ENCODE data around the gene VCAN. TPM values are rescaled to one million over a fixed set of nuclear protein-coding genes. Genes with fewer than 3 reads are reported as not detected.
A peak's percentile ranks its signal among the peaks of the same experiment; 100 is the strongest.

VCAN gene
- total RNA-seq, 1 donor from 2014 or later, result 203 TPM

GRCh38 chr5:83562071-83562606, 90.6 kb downstream of the VCAN start:
- TF ChIP-seq, protein P1, sequence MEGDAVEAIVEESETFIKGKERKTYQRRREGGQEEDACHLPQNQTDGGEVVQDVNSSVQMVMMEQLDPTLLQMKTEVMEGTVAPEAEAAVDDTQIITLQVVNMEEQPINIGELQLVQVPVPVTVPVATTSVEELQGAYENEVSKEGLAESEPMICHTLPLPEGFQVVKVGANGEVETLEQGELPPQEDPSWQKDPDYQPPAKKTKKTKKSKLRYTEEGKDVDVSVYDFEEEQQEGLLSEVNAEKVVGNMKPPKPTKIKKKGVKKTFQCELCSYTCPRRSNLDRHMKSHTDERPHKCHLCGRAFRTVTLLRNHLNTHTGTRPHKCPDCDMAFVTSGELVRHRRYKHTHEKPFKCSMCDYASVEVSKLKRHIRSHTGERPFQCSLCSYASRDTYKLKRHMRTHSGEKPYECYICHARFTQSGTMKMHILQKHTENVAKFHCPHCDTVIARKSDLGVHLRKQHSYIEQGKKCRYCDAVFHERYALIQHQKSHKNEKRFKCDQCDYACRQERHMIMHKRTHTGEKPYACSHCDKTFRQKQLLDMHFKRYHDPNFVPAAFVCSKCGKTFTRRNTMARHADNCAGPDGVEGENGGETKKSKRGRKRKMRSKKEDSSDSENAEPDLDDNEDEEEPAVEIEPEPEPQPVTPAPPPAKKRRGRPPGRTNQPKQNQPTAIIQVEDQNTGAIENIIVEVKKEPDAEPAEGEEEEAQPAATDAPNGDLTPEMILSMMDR (IDR thresholded peaks at IDR 0.05; ENCODE audit: unreplicated experiment), result no peak
- Mint-ChIP-seq H3K36me3 (ENCODE audit: low read depth, unreplicated experiment) (peaks cover 6% of the 10 kb centered on the region), H3K27me3 (ENCODE audit: unreplicated experiment) (no peaks in the 10 kb centered on the region), H3K9me3 (ENCODE audit: unreplicated experiment) (no peaks in the 10 kb centered on the region), H3K4me1 (ENCODE audit: unreplicated experiment) (no peaks in the 10 kb centered on the region), H3K27ac (ENCODE audit: unreplicated experiment) (no peak overlapping the region), H3K4me3 (ENCODE audit: unreplicated experiment) (no peak overlapping the region)
- DNase-seq (ENCODE audit: low spot score), result no peak

- no peaks in the 10 kb centered on the region for H3K9me3 Mint-ChIP-seq (ENCODE audit: unreplicated experiment)
- no peak for DNase-seq (ENCODE audit: low spot score)
- H3K27ac Mint-ChIP-seq (ENCODE audit: unreplicated experiment), result no peak overlapping the region
- no peaks in the 10 kb centered on the region for H3K4me1 Mint-ChIP-seq (ENCODE audit: unreplicated experiment)
- H3K27me3 Mint-ChIP-seq (ENCODE audit: unreplicated experiment), result no peaks in the 10 kb centered on the region
- H3K36me3 Mint-ChIP-seq (ENCODE audit: low read depth, unreplicated experiment), result peaks cover 6% of the 10 kb centered on the region
- no peak overlapping the region for H3K4me3 Mint-ChIP-seq (ENCODE audit: unreplicated experiment)
- TF ChIP-seq, protein P1 (IDR thresholded peaks at IDR 0.05; ENCODE audit: unreplicated experiment), result no peak
These were observed 91.4 kb downstream of the VCAN start for GRCh38 chr5:83562791-83563557.

- H3K27ac Mint-ChIP-seq (ENCODE audit: unreplicated experiment), result no peak overlapping the region
- H3K36me3 Mint-ChIP-seq (ENCODE audit: low read depth, unreplicated experiment), result peaks cover 6% of the 10 kb centered on the region
- no peak for DNase-seq (ENCODE audit: low spot score)
These were observed 92.1 kb downstream of the VCAN start for GRCh38 chr5:83563631-83564030.

DNA sequence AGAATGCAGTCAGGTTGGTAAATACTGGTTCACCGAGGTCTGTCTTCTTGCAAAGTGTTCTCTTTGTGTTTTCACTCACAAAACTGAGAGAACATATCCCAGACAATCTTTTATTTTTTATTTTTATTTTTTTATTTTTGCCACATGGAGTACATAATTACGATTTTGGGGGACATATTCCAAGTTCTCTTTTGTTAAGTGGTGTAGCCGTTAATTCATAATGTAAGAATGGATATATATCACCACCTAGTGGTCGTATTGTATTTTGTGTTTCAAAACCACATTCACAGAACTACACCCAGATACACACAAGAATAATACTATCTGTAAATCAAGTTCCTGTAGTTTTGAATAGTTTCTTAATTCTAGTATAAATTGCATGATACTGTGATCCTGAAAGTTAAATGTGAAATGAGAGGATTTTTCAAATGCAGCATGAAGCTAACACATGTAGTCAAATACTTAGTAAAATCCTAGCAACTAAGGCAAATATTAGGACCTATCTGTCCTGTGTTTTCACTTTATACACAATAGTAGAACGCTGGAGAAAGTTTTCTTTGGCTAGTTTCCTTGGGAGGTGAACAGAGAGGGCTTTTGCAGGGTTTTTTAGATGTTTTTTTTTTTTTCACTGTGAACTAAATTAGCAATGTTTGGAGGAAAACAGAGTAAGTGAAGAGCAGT, 92.7 kb downstream of the VCAN start:
- Mint-ChIP-seq H3K4me1 (ENCODE audit: unreplicated experiment) (no peaks in the 10 kb centered on the region), H3K27ac (ENCODE audit: unreplicated experiment) (no peak overlapping the region)

More at GRCh38 chr5:83563631-83564030, 92.1 kb downstream of the VCAN start:
- TF ChIP-seq, protein P1 (IDR thresholded peaks at IDR 0.05; ENCODE audit: unreplicated experiment), result no peak
- no peak overlapping the region for H3K4me3 Mint-ChIP-seq (ENCODE audit: unreplicated experiment)
- H3K4me1 Mint-ChIP-seq (ENCODE audit: unreplicated experiment), result no peaks in the 10 kb centered on the region
- H3K27me3 Mint-ChIP-seq (ENCODE audit: unreplicated experiment), result no peaks in the 10 kb centered on the region
- no peaks in the 10 kb centered on the region for H3K9me3 Mint-ChIP-seq (ENCODE audit: unreplicated experiment)

More for the DNA sequence above, 92.7 kb downstream of the VCAN start:
- no peak overlapping the region for H3K4me3 Mint-ChIP-seq (ENCODE audit: unreplicated experiment)
- peaks cover 5% of the 10 kb centered on the region for H3K36me3 Mint-ChIP-seq (ENCODE audit: low read depth, unreplicated experiment)
- no peaks in the 10 kb centered on the region for H3K9me3 Mint-ChIP-seq (ENCODE audit: unreplicated experiment)
- TF ChIP-seq, protein P1 (IDR thresholded peaks at IDR 0.05; ENCODE audit: unreplicated experiment), result peak; percentile 71
- no peaks in the 10 kb centered on the region for H3K27me3 Mint-ChIP-seq (ENCODE audit: unreplicated experiment)
- DNase-seq (ENCODE audit: low spot score), result no peak

Measured in endothelial cell (in vitro differentiated cells).